Loucy (cell line): ENCODE results near the gene ITGB1.

Experiments used
- EZH2phosphoT487 ChIP-seq: fragments of 200-600 bp; IDR thresholded peaks from 2 replicates; pipeline ENCODE4 v1.6.1; 2018; ENCODE audit warnings: antibody characterized with exemption, mild to moderate bottlenecking, moderate library complexity, borderline replicate concordance
- TF ChIP-seq, protein P1 (sequence below): fragments of 200-600 bp; sonication (generic); conservative IDR thresholded peaks from 2 replicates; pipeline ENCODE4 v1.5.1; 2014; ENCODE audit warnings: mild to moderate bottlenecking, antibody characterized with exemption, low read length

- TF ChIP-seq, protein P1, sequence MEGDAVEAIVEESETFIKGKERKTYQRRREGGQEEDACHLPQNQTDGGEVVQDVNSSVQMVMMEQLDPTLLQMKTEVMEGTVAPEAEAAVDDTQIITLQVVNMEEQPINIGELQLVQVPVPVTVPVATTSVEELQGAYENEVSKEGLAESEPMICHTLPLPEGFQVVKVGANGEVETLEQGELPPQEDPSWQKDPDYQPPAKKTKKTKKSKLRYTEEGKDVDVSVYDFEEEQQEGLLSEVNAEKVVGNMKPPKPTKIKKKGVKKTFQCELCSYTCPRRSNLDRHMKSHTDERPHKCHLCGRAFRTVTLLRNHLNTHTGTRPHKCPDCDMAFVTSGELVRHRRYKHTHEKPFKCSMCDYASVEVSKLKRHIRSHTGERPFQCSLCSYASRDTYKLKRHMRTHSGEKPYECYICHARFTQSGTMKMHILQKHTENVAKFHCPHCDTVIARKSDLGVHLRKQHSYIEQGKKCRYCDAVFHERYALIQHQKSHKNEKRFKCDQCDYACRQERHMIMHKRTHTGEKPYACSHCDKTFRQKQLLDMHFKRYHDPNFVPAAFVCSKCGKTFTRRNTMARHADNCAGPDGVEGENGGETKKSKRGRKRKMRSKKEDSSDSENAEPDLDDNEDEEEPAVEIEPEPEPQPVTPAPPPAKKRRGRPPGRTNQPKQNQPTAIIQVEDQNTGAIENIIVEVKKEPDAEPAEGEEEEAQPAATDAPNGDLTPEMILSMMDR: no peak
- no peak for TF ChIP-seq EZH2phosphoT487
Observed at GRCh38 chr10:32963096-32963495, 5.1 kb upstream of the ITGB1 start.
